Measurements from ENCODE around the gene PRKCA. TPM values are rescaled to one million over a fixed set of nuclear protein-coding genes. Genes with fewer than 3 reads are reported as not detected.
A peak's percentile ranks its signal among the peaks of the same experiment; 100 is the strongest.

PRKCA gene
- total RNA-seq, 1 experiment from 2014 or later: 22.6 TPM

GRCh38 chr17:66743511-66743910 lies 441.1 kb downstream of the PRKCA start:
- H2AFZ ChIP-seq (ENCODE audit: low read length): no peak overlapping the region
- no peaks in the 10 kb centered on the region for H3K79me2 ChIP-seq (ENCODE audit: low read length)
- no peaks in the 10 kb centered on the region for H3F3A ChIP-seq (ENCODE audit: low read length, unreplicated experiment)
- H3K4me2 ChIP-seq (ENCODE audit: low read length): no peak overlapping the region
- H3K9me2 ChIP-seq (replicated peaks; ENCODE audit: low read length): no peaks in the 10 kb centered on the region
- H3K36me3 ChIP-seq (ENCODE audit: low read depth, low read length): peaks cover 21% of the 10 kb centered on the region; the same call in 1 of the 2 replicates
- no peak overlapping the region for H3K9ac ChIP-seq (ENCODE audit: low read length)
- DNase-seq: no peak
- no peak for TF ChIP-seq EZH2 (IDR thresholded peaks at IDR 0.05; ENCODE audit: low read length, unreplicated experiment)
- TF ChIP-seq EZH2phosphoT487 (IDR thresholded peaks at IDR 0.05; ENCODE audit: borderline replicate concordance, low read length): no peak
- TF ChIP-seq, protein P1, sequence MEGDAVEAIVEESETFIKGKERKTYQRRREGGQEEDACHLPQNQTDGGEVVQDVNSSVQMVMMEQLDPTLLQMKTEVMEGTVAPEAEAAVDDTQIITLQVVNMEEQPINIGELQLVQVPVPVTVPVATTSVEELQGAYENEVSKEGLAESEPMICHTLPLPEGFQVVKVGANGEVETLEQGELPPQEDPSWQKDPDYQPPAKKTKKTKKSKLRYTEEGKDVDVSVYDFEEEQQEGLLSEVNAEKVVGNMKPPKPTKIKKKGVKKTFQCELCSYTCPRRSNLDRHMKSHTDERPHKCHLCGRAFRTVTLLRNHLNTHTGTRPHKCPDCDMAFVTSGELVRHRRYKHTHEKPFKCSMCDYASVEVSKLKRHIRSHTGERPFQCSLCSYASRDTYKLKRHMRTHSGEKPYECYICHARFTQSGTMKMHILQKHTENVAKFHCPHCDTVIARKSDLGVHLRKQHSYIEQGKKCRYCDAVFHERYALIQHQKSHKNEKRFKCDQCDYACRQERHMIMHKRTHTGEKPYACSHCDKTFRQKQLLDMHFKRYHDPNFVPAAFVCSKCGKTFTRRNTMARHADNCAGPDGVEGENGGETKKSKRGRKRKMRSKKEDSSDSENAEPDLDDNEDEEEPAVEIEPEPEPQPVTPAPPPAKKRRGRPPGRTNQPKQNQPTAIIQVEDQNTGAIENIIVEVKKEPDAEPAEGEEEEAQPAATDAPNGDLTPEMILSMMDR (conservative IDR thresholded peaks at IDR 0.05; ENCODE audit: low read depth, low read length): no peak
- ChIA-PET POLR2A (ENCODE audit: unreplicated experiment) (no interaction called here), CTCF (no interaction called here)
- no peaks in the 10 kb centered on the region for H4K20me1 ChIP-seq (ENCODE audit: low read length)
- no peaks in the 10 kb centered on the region for H3K9me3 ChIP-seq (ENCODE audit: low read length)
- intact Hi-C loops (cut with micrococcal nuclease): no loop called here
- BruUV-seq (replicated peaks): no TSS peak
- H3K4me3 ChIP-seq (ENCODE audit: low read length): no peak overlapping the region
- H3K4me1 ChIP-seq (ENCODE audit: insufficient read depth, low read length): peaks cover 13% of the 10 kb centered on the region
- no peaks in the 10 kb centered on the region for H3K27me3 ChIP-seq (ENCODE audit: low read length)
- no peak overlapping the region for H3K27ac ChIP-seq (ENCODE audit: low read length)
- ATAC-seq: no peak

- POLR2A ChIA-PET (ENCODE audit: unreplicated experiment): no interaction called here
- H3K4me3 ChIP-seq (ENCODE audit: low read length): no peak overlapping the region
- peaks cover 18% of the 10 kb centered on the region; the same call in 1 of the 2 replicates for H3K36me3 ChIP-seq (ENCODE audit: low read depth, low read length)
- BruUV-seq (replicated peaks): no TSS peak
- H3K79me2 ChIP-seq (ENCODE audit: low read length): no peaks in the 10 kb centered on the region
- TF ChIP-seq EZH2 (IDR thresholded peaks at IDR 0.05; ENCODE audit: low read length, unreplicated experiment) (no peak), EZH2phosphoT487 (IDR thresholded peaks at IDR 0.05; ENCODE audit: borderline replicate concordance, low read length) (no peak)
- TF ChIP-seq, protein P1 (conservative IDR thresholded peaks at IDR 0.05; ENCODE audit: low read depth, low read length): no peak
- H3K9ac ChIP-seq (ENCODE audit: low read length): no peak overlapping the region
- no peak for ATAC-seq
- H3K4me1 ChIP-seq (ENCODE audit: insufficient read depth, low read length): peaks cover 13% of the 10 kb centered on the region
- H3K9me3 ChIP-seq (ENCODE audit: low read length): no peaks in the 10 kb centered on the region
- no peak for DNase-seq
- H3F3A ChIP-seq (ENCODE audit: low read length, unreplicated experiment): no peaks in the 10 kb centered on the region
- no peaks in the 10 kb centered on the region for H4K20me1 ChIP-seq (ENCODE audit: low read length)
- no peaks in the 10 kb centered on the region for H3K9me2 ChIP-seq (replicated peaks; ENCODE audit: low read length)
- CTCF ChIA-PET: no interaction called here
- no peak overlapping the region for H3K27ac ChIP-seq (ENCODE audit: low read length)
- no peak overlapping the region for H3K4me2 ChIP-seq (ENCODE audit: low read length)
- intact Hi-C loops (cut with micrococcal nuclease): no loop called here
- H2AFZ ChIP-seq (ENCODE audit: low read length): no peak overlapping the region
- H3K27me3 ChIP-seq (ENCODE audit: low read length): no peaks in the 10 kb centered on the region
Measured at GRCh38 chr17:66746736-66747135, 444.3 kb downstream of the PRKCA start.

GRCh38 chr17:66747578-66748275 lies 445.3 kb downstream of the PRKCA start:
- H3K9ac ChIP-seq (ENCODE audit: low read length): no peak overlapping the region
- peaks cover 8% of the 10 kb centered on the region; the same call in 1 of the 2 replicates for H3K36me3 ChIP-seq (ENCODE audit: low read depth, low read length)
- H3K9me2 ChIP-seq (replicated peaks; ENCODE audit: low read length): no peaks in the 10 kb centered on the region
- H3K9me3 ChIP-seq (ENCODE audit: low read length): no peaks in the 10 kb centered on the region
- ATAC-seq (peak; percentile 89), DNase-seq (peak; percentile 84)
- no TSS peak for BruUV-seq (replicated peaks)
- ChIA-PET POLR2A (ENCODE audit: unreplicated experiment) (interaction anchor here (0.6 kb wide), 1 partner anchor 86 kb away, joined by 3 read pairs; no protein-coding TSS in a partner anchor), CTCF (no interaction called here)
- no peaks in the 10 kb centered on the region for H3F3A ChIP-seq (ENCODE audit: low read length, unreplicated experiment)
- peaks cover 13% of the 10 kb centered on the region for H3K4me1 ChIP-seq (ENCODE audit: insufficient read depth, low read length)
- H3K27me3 ChIP-seq (ENCODE audit: low read length): no peaks in the 10 kb centered on the region
- H2AFZ ChIP-seq (ENCODE audit: low read length): no peak overlapping the region
- no peaks in the 10 kb centered on the region for H4K20me1 ChIP-seq (ENCODE audit: low read length)
- no peak overlapping the region for H3K4me2 ChIP-seq (ENCODE audit: low read length)
- TF ChIP-seq, protein P1 (conservative IDR thresholded peaks at IDR 0.05; ENCODE audit: low read depth, low read length): no peak
- TF ChIP-seq EZH2phosphoT487 (IDR thresholded peaks at IDR 0.05; ENCODE audit: borderline replicate concordance, low read length) (no peak), EZH2 (IDR thresholded peaks at IDR 0.05; ENCODE audit: low read length, unreplicated experiment) (no peak)
- H3K27ac ChIP-seq (ENCODE audit: low read length): peak overlapping the region; percentile 25
- H3K4me3 ChIP-seq (ENCODE audit: low read length): no peak overlapping the region
- no peaks in the 10 kb centered on the region for H3K79me2 ChIP-seq (ENCODE audit: low read length)
- intact Hi-C loops (cut with micrococcal nuclease): no loop called here
